K562 treated with DMSO at 1 percent for 4 hours (cell line): ENCODE results near the gene HTD2. TPM values are rescaled to one million over a fixed set of nuclear protein-coding genes. Genes with fewer than 3 reads are reported as not detected.

Experiments used
- total RNA-seq: library from RNA; unstranded; fragments of 300-600 nt; gene quantifications from 2 replicates; pipeline ENCODE4 v1.2.3, GENCODE V29; 2022; ENCODE audit not compliant: insufficient read depth

The HTD2 gene
- 3.3 and 4.0 TPM in 2 replicates for total RNA-seq

GRCh38 chr3:58305882-58306711, at the start of gene HTD2, which contains the start of gene RPP14:
TSS of gene HTD2 (plus strand) at chr3:58306520. CDS start at chr3:58317614, 11,094 bp downstream.
TSS of gene RPP14 (plus strand) at chr3:58306245. CDS start at chr3:58310330, 4,085 bp downstream.

GRCh38 chr3:58332575-58333188, 26.4 kb downstream of the HTD2 start, which contains the start of gene PXK:
TSS of gene PXK (plus strand) at chr3:58332892. CDS start at chr3:58332989, 97 bp downstream.

Other genes with a start within 250 kb of the HTD2 start
- not detected in 2 replicates for gene DNASE1L3, start 95.5 kb upstream of the HTD2 start, total RNA-seq
- gene ABHD6, start 68.7 kb upstream of the HTD2 start, total RNA-seq = 5.4 and 6.5 TPM in 2 replicates
- gene RPP14, start 275 bp upstream of the HTD2 start, total RNA-seq = 4.6 and 7.3 TPM in 2 replicates
- gene PXK, start 26.4 kb downstream of the HTD2 start, total RNA-seq = 12.6 and 14.6 TPM in 2 replicates
- 40.8 and 42.6 TPM in 2 replicates for gene PDHB, start 127.3 kb downstream of the HTD2 start, total RNA-seq
- gene KCTD6, start 185.6 kb downstream of the HTD2 start, total RNA-seq = 3.1 and 4.7 TPM in 2 replicates
- not detected in 2 replicates for gene ACOX2, start 230.7 kb downstream of the HTD2 start, total RNA-seq